ENCODE data around the gene FAM181B.

- TF ChIP-seq POLR2A (IDR thresholded peaks at IDR 0.05) = no peak
- no peak for TF ChIP-seq CTCF (IDR thresholded peaks at IDR 0.05)
These were observed 1.3 kb downstream of the FAM181B start for GRCh38 chr11:82732348-82732733.

Measured in right lobe of liver (tissue), 4 donors.